H1 (cell line): ENCODE results near the gene POLE2. TPM values are rescaled to one million over a fixed set of nuclear protein-coding genes. Genes with fewer than 3 reads are reported as not detected.

Experiments used
- ATF2 ChIP-seq: IDR thresholded peaks from 2 replicates; pipeline ENCODE4 v1.6.1; 2012; ENCODE audit warnings: low read length, inconsistent platforms
- CBX5 ChIP-seq: fragments of 300-800, 300-1000 bp; sonication (generic); IDR thresholded peaks from 2 replicates; pipeline ENCODE4 v1.7.1; 2016; ENCODE audit warnings: antibody characterized with exemption, low read length, low read depth
- polyA plus RNA-seq, 7 experiments: library from polyadenylated mRNA; depleted of rRNA in 3 of 7; stranded (reverse) in 5 of 7; unstranded in 2 of 7; fragments of >200 nt in 5 of 7; fragments of 200-250 nt in 2 of 7; gene quantifications; 1 replicate in 5 of 7; 2 replicates in 1 of 7; 4 replicates in 1 of 7; pipeline versions ENCODE4 v1.2.1 to v1.2.3, GENCODE V29; 2011 to 2013; ENCODE audit warnings: missing spikeins in 2 of 7, mixed read lengths in 2 of 7
- small RNA-seq: library from polyadenylated mRNA; stranded (forward); fragments of <200 nt; extraction: miRNeasy Mini kit (QIAGEN cat#:217004); gene quantifications from one replicate; pipeline ENCODE3, GENCODE V24; 2013; ENCODE audit not compliant: insufficient read depth
- total RNA-seq: library from RNA; stranded (reverse); fragmentation: NEBNext Ultra II Directional; extraction: Animal tissue kit (Norgen Biotek cat#: 25700); gene quantifications from 2 replicates; pipeline ENCODE4 v1.2.1, GENCODE V29; 2021

POLE2 gene
- total and polyA plus RNA-seq, 2 of the 8 experiments (the other 6 are each of a cell fraction or from before 2014, with no cell fraction given), result 31.2 to 41.7 TPM

GRCh38 chr14:49594347-49595091, 93.5 kb downstream of the POLE2 start (continued):
- TF ChIP-seq ATF2 (no peak), CBX5 (no peak)

Small RNAs within 50 kb of the gene (small RNA-seq; reads per million reads assigned to genes)
- gene AL139099.3, result not detected
- not detected for gene RNU6ATAC30P

Other genes with a start within 250 kb of the POLE2 start
- gene RPS29, start 101.8 kb downstream of the POLE2 start, total RNA-seq, result 2,193 and 2,231 TPM in 2 replicates
- 23,165 and 25,452 TPM in 2 replicates for gene RPS29, start 101.8 kb downstream of the POLE2 start, polyA plus RNA-seq (2011; rRNA removed)
- 37.5 and 37.7 TPM in 2 replicates for gene LRR1, start 89.3 kb downstream of the POLE2 start, total RNA-seq
- 17.9 and 30.7 TPM in 2 replicates for gene LRR1, start 89.3 kb downstream of the POLE2 start, polyA plus RNA-seq (2011; rRNA removed)
- gene RPL36AL, start 67.6 kb downstream of the POLE2 start, total RNA-seq, result 230 and 233 TPM in 2 replicates
- 79.0 and 138 TPM in 2 replicates for gene RPL36AL, start 67.6 kb downstream of the POLE2 start, polyA plus RNA-seq (2011; rRNA removed)
- 23.7 and 24.5 TPM in 2 replicates for gene MGAT2, start 67.4 kb downstream of the POLE2 start, total RNA-seq
- 10.0 and 10.6 TPM in 2 replicates for gene MGAT2, start 67.4 kb downstream of the POLE2 start, polyA plus RNA-seq (2011; rRNA removed)
- gene DNAAF2, start 53.0 kb downstream of the POLE2 start, total RNA-seq, result 27.5 and 30.0 TPM in 2 replicates
- 12.2 and 13.1 TPM in 2 replicates for gene DNAAF2, start 53.0 kb downstream of the POLE2 start, polyA plus RNA-seq (2011; rRNA removed)
- gene KLHDC1, start 4.9 kb upstream of the POLE2 start, total RNA-seq, result not detected in 2 replicates
- gene KLHDC1, start 4.9 kb upstream of the POLE2 start, polyA plus RNA-seq (2011; rRNA removed), result 0.08 TPM in 1 of 2 replicates, not detected in the other
- 43.4 and 47.3 TPM in 2 replicates for gene KLHDC2, start 79.9 kb upstream of the POLE2 start, total RNA-seq
- 24.7 and 32.9 TPM in 2 replicates for gene KLHDC2, start 79.9 kb upstream of the POLE2 start, polyA plus RNA-seq (2011; rRNA removed)
- 44.5 and 45.5 TPM in 2 replicates for gene NEMF, start 164.6 kb upstream of the POLE2 start, total RNA-seq
- 7.4 and 8.3 TPM in 2 replicates for gene NEMF, start 164.6 kb upstream of the POLE2 start, polyA plus RNA-seq (2011; rRNA removed)
- gene ARF6, start 204.9 kb upstream of the POLE2 start, total RNA-seq, result 56.7 and 56.9 TPM in 2 replicates
- 17.2 and 20.8 TPM in 2 replicates for gene ARF6, start 204.9 kb upstream of the POLE2 start, polyA plus RNA-seq (2011; rRNA removed)